Spinal cord (tissue), 10 donors: ENCODE measurements around the gene SEC14L1. TPM values are rescaled to one million over a fixed set of nuclear protein-coding genes. Genes with fewer than 3 reads are reported as not detected.
A peak's percentile ranks its signal among the peaks of the same experiment; 100 is the strongest.

Experiments used
- DNase-seq, 6 donors: peaks; one replicate each; pipeline versions ENCODE4 v3.0.0 to v3.0.0-alpha.2; 2013 to 2015; ENCODE audit warnings: low spot score in 6 of 6, low read depth in 4 of 6
- H3K27ac ChIP-seq: one replicate; pipeline ENCODE4 v1.5.1; 2013; ENCODE audit warnings: low read depth, low read length, control low read depth
- H3K27me3 ChIP-seq: one replicate; pipeline ENCODE4 v1.6.1; 2013; ENCODE audit warnings: low read length; ENCODE audit not compliant: control insufficient read depth, insufficient read depth
- H3K36me3 ChIP-seq: one replicate; pipeline ENCODE4 v1.6.1; 2013; ENCODE audit warnings: low read length; ENCODE audit not compliant: control insufficient read depth, insufficient read depth
- H3K4me1 ChIP-seq: one replicate; pipeline ENCODE4 v1.6.1; 2013; ENCODE audit warnings: low read length; ENCODE audit not compliant: control insufficient read depth, insufficient read depth
- H3K4me3 ChIP-seq: one replicate; pipeline ENCODE4 v1.5.1; 2013; ENCODE audit warnings: low read depth, low read length, control low read depth
- H3K9me3 ChIP-seq: one replicate; pipeline ENCODE4 v1.6.1; 2013; ENCODE audit warnings: low read length; ENCODE audit not compliant: control insufficient read depth, insufficient read depth
- WGBS: methylation state at CpG from one replicate; pipeline ENCODE4 v1.1.5; 2013; ENCODE audit warnings: missing lambda C conversion rate; ENCODE audit not compliant: insufficient coverage; 5-methylcytosine and 5-hydroxymethylcytosine counted together
- polyA plus RNA-seq, 2 donors: library from polyadenylated mRNA; unstranded; fragments of 120-200 nt; gene quantifications; one replicate each; pipeline ENCODE4 v1.2.1, GENCODE V29; 2013; ENCODE audit not compliant: insufficient read length in 2 of 2
- total RNA-seq, 2 donors: library from RNA; depleted of rRNA in 1 of 2; stranded (reverse); fragments of 120-200 nt in 1 of 2; fragments of >200 nt in 1 of 2; gene quantifications; one replicate each; pipeline versions ENCODE4 v1.2.3 to v1.2.4, GENCODE V29; 2013 to 2014
- donor health status: healthy.

SEC14L1 gene
- total and polyA plus RNA-seq, 4 donors, result 42.2 to 81.9 (median 69.1) TPM

- DNase-seq, result no peak
- Histone ChIP-seq H3K27me3 (no peaks in the 10 kb centered on the region), H3K4me3 (no peak overlapping the region), H3K4me1 (peaks cover 17% of the 10 kb centered on the region), H3K9me3 (no peaks in the 10 kb centered on the region), H3K36me3 (peaks cover 78% of the 10 kb centered on the region), H3K27ac (peak overlapping the region; percentile 3)
- 93% methylated on average over 6 of the region's 9 CpGs for WGBS
Observed at GRCh38 chr17:77207689-77208216, 67.0 kb downstream of the SEC14L1 start.

DNA sequence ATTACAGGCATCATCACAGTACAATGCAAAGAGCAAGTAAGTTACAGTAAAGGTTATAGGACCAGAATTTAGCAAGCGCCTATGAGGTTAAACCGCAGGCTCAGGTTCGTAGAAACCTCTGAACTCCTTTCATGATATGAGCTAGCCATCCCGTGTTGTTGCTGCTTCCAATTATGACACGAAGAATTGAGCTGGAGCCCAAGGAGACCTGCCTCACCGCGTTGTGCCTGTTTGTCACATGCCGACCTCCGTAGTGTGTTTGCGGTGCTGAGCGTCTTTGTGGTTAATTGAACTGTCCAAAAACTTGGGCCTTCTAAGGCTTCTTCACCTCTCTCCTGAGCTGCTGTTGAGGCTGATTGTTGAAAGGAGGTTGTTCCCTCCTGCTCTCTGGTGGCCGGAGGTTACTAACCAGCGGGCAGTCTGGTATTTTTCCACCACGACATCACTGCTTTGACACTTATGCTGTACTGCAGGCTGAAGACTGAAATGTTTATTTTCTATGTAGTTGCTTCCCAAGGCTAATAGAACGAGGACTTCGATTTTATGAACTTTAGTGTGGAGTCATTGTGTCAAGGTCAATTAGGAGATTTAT, 67.5 kb downstream of the SEC14L1 start:
- 68% methylated on average over 14 of the region's 16 CpGs for WGBS
- no peak overlapping the region for H3K4me3 ChIP-seq
- peak overlapping the region; percentile 3 for H3K27ac ChIP-seq
- no peaks in the 10 kb centered on the region for H3K27me3 ChIP-seq
- H3K9me3 ChIP-seq, result no peaks in the 10 kb centered on the region
- peak in 1 of 6 donors; percentile 33 for DNase-seq
- peaks cover 80% of the 10 kb centered on the region for H3K36me3 ChIP-seq
- peaks cover 23% of the 10 kb centered on the region for H3K4me1 ChIP-seq

DNA sequence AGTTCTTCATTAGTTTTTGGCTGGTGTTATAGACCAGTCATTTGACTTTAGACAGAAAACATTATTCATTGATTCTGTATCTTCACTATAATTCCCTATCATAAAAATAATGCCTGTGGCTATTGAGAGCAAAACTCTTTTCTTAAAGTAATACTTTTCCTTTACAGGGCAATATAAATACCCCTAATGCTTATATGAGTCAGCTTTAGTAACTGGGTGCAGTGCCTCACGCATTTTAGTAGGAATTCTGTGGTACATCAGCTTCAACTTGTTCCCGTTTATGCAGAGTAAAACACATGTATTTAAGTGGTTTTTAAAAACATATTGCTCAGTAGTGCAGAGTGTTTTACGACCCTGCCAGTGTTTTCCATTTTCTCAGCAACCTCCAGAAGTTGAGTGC, 68.1 kb downstream of the SEC14L1 start:
- no peak for DNase-seq
- H3K4me3 ChIP-seq, result no peak overlapping the region
- H3K27me3 ChIP-seq, result no peaks in the 10 kb centered on the region
- WGBS, result 50% methylated on average over 1 of the region's 3 CpGs
- no peaks in the 10 kb centered on the region for H3K9me3 ChIP-seq
- H3K36me3 ChIP-seq, result peaks cover 80% of the 10 kb centered on the region
- H3K4me1 ChIP-seq, result peaks cover 24% of the 10 kb centered on the region
- peak overlapping the region; percentile 27 for H3K27ac ChIP-seq

DNA sequence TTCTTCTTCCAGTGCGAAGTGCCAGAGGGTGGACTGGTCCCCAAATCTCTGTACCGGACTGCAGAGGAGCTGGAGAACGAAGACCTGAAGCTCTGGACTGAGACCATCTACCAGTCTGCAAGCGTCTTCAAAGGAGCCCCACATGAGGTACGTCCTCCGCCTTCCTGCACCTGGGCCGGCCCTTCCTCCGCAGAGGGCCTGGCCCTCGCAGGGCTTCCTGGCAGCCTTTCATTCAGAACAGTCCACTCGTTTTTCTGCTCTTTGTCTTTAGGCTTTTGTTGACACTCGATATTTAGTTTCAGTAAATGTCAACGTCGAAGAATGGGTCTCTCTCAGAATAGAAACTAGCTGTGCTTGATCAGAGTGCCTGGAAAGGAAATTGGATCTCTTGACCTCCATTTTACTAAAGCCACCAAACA, 68.6 kb downstream of the SEC14L1 start:
- no peaks in the 10 kb centered on the region for H3K27me3 ChIP-seq
- peaks cover 80% of the 10 kb centered on the region for H3K36me3 ChIP-seq
- WGBS, result 77% methylated on average over 11 of the region's 13 CpGs
- H3K4me3 ChIP-seq, result no peak overlapping the region
- no peak for DNase-seq
- no peaks in the 10 kb centered on the region for H3K9me3 ChIP-seq
- H3K27ac ChIP-seq, result peak overlapping the region; percentile 27
- peaks cover 24% of the 10 kb centered on the region for H3K4me1 ChIP-seq

- WGBS, result 96% methylated on average over 5 of the region's 7 CpGs
- Histone ChIP-seq H3K27me3 (no peaks in the 10 kb centered on the region), H3K9me3 (no peaks in the 10 kb centered on the region), H3K4me1 (peaks cover 26% of the 10 kb centered on the region), H3K4me3 (no peak overlapping the region), H3K27ac (peak overlapping the region; percentile 40), H3K36me3 (peaks cover 80% of the 10 kb centered on the region)
- DNase-seq, result no peak
Observed at GRCh38 chr17:77210331-77210730, 69.6 kb downstream of the SEC14L1 start.

- no peak for DNase-seq
- Histone ChIP-seq H3K4me3 (no peak overlapping the region), H3K27me3 (no peaks in the 10 kb centered on the region), H3K36me3 (peaks cover 77% of the 10 kb centered on the region), H3K9me3 (no peaks in the 10 kb centered on the region), H3K27ac (peak overlapping the region; percentile 40), H3K4me1 (peaks cover 27% of the 10 kb centered on the region)
- WGBS, result 87% methylated on average over 20 of the region's 22 CpGs
Observed at GRCh38 chr17:77210946-77211541, 70.3 kb downstream of the SEC14L1 start.

DNA sequence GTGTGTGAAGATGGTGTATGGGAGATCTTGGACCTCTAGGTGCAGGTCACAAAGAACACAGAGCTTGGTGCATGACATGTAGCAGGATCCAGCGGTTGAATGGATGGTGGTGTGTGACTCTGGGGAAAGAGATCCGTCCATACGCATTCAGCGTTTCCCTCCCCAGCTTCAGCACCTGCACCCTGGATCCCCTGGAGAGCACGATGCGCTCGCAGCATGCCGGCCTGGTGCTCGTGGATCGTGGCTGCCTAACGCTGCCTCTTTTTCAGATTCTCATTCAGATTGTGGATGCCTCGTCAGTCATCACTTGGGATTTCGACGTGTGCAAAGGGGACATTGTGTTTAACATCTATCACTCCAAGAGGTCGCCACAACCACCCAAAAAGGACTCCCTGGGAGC, 70.9 kb downstream of the SEC14L1 start:
- WGBS, result 79% methylated on average over 12 of the region's 15 CpGs
- Histone ChIP-seq H3K27ac (no peak overlapping the region), H3K36me3 (peaks cover 72% of the 10 kb centered on the region), H3K4me1 (peaks cover 27% of the 10 kb centered on the region), H3K4me3 (no peak overlapping the region), H3K27me3 (no peaks in the 10 kb centered on the region), H3K9me3 (no peaks in the 10 kb centered on the region)
- no peak for DNase-seq

GRCh38 chr17:77212081-77212832, 71.5 kb downstream of the SEC14L1 start:
- Histone ChIP-seq H3K4me3 (no peak overlapping the region), H3K36me3 (peaks cover 74% of the 10 kb centered on the region), H3K27ac (peak overlapping the region; percentile 58), H3K27me3 (no peaks in the 10 kb centered on the region), H3K9me3 (no peaks in the 10 kb centered on the region), H3K4me1 (peaks cover 27% of the 10 kb centered on the region)
- DNase-seq, result no peak
- 93% methylated on average over 13 of the region's 21 CpGs for WGBS

- WGBS, result 82% methylated on average over 38 of the region's 40 CpGs
- Histone ChIP-seq H3K27me3 (no peaks in the 10 kb centered on the region), H3K36me3 (peaks cover 80% of the 10 kb centered on the region), H3K27ac (peak overlapping the region; percentile 65), H3K4me1 (peaks cover 27% of the 10 kb centered on the region), H3K4me3 (no peak overlapping the region), H3K9me3 (no peaks in the 10 kb centered on the region)
- no peak for DNase-seq
Observed at GRCh38 chr17:77212833-77213777, 72.3 kb downstream of the SEC14L1 start.
